Femur (tissue), 1 donor: Measurements from ENCODE around the gene WDR44.
"Not testable (repeated sequence)": the region's sequence is repeated elsewhere in the genome, so short reads cannot be mapped to it uniquely, and the experiment has no call there.

Experiments used
- DNase-seq: peaks from one replicate; pipeline ENCODE4 v3.0.0-alpha.2; 2017

Gene WDR44

GRCh38 chrX:118345464-118346257 lies at the start of gene WDR44:
TSS of gene WDR44 (plus strand) at chrX:118346106. CDS start at chrX:118346504, 398 bp downstream.
- DNase-seq = peak; percentile 97

GRCh38 chrX:118305827-118306226 lies 40.1 kb upstream of the WDR44 start:
- DNase-seq = not testable (repeated sequence)

- DNase-seq = no peak
Observed at GRCh38 chrX:118315529-118315928, 30.4 kb upstream of the WDR44 start.

- no peak for DNase-seq
Observed at GRCh38 chrX:118324588-118324987, 21.3 kb upstream of the WDR44 start.

GRCh38 chrX:118325453-118325852 lies 20.5 kb upstream of the WDR44 start:
- DNase-seq = no peak

GRCh38 chrX:118329175-118329574 lies 16.7 kb upstream of the WDR44 start:
- DNase-seq = no peak

GRCh38 chrX:118337687-118338086 lies 8.2 kb upstream of the WDR44 start:
- no peak for DNase-seq

GRCh38 chrX:118338930-118339329 lies 7.0 kb upstream of the WDR44 start:
- DNase-seq = no peak

GRCh38 chrX:118345045-118345463 lies 852 bp upstream of the WDR44 start:
- no peak for DNase-seq

- DNase-seq = peak; percentile 62
Observed at GRCh38 chrX:118346258-118347094, 570 bp downstream of the WDR44 start.

GRCh38 chrX:118347131-118347530 lies 1.2 kb downstream of the WDR44 start:
- no peak for DNase-seq

- no peak for DNase-seq
Observed at GRCh38 chrX:118347736-118348135, 1.8 kb downstream of the WDR44 start.

GRCh38 chrX:118348186-118348810 lies 2.4 kb downstream of the WDR44 start:
- no peak for DNase-seq

- no peak for DNase-seq
Observed at GRCh38 chrX:118349188-118349587, 3.3 kb downstream of the WDR44 start.

- no peak for DNase-seq
Observed at GRCh38 chrX:118350221-118350620, 4.3 kb downstream of the WDR44 start.

GRCh38 chrX:118350706-118351105 lies 4.8 kb downstream of the WDR44 start:
- DNase-seq = no peak

GRCh38 chrX:118352566-118352965 lies 6.7 kb downstream of the WDR44 start:
- DNase-seq = no peak

GRCh38 chrX:118353081-118353850 lies 7.4 kb downstream of the WDR44 start:
- DNase-seq = no peak

GRCh38 chrX:118355225-118355920 lies 9.5 kb downstream of the WDR44 start:
- no peak for DNase-seq

GRCh38 chrX:118356154-118356701 lies 10.3 kb downstream of the WDR44 start:
- DNase-seq = no peak

- no peak for DNase-seq
Observed at GRCh38 chrX:118360429-118361125, 14.7 kb downstream of the WDR44 start.
